ENCODE measurements around the gene RNLS. TPM values are rescaled to one million over a fixed set of nuclear protein-coding genes. Genes with fewer than 3 reads are reported as not detected.
"Not testable (repeated sequence)": the region's sequence is repeated elsewhere in the genome, so short reads cannot be mapped to it uniquely, and the experiment has no call there.

The RNLS gene
- total RNA-seq, 2 experiments from 2014 or later, result 4.0 to 4.4 TPM

DNA sequence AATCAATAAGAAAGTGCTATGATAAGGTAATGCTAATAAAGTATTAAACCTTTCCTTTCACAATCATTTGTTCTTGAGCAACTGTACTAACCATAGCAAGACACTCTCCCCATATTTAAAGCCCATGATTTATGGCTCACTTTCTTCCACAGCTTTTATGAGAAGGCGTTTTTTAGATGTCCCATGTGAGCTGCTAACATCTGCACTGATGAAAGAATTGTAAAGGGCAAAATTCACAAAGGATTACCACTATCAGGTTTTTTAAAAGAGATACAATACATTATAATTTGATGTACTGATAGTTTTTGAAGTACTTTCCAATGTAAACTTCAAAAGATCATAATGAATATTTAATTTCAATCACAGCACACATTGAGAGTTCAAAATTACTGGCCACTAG, 75.7 kb downstream of the RNLS start:
- H3K4me3 Mint-ChIP-seq, result no peak overlapping the region
- no peak overlapping the region for H3K27ac Mint-ChIP-seq
- no peaks in the 10 kb centered on the region for H3K36me3 Mint-ChIP-seq (ENCODE audit: low read depth)
- no peaks in the 10 kb centered on the region for H3K9me3 Mint-ChIP-seq
- DNase-seq, result no peak
- H3K27me3 Mint-ChIP-seq (ENCODE audit: low read depth), result peaks cover 1% of the 10 kb centered on the region
- CTCF ChIA-PET, result interaction anchor here (0.6 to 0.8 kb wide), 2 partner anchors 44 to 648 kb away, joined by 3 to 4 read pairs; no protein-coding TSS in a partner anchor
- intact Hi-C loops (cut with micrococcal nuclease), result no loop called here
- no peaks in the 10 kb centered on the region for H3K4me1 Mint-ChIP-seq (ENCODE audit: low read depth)

DNA sequence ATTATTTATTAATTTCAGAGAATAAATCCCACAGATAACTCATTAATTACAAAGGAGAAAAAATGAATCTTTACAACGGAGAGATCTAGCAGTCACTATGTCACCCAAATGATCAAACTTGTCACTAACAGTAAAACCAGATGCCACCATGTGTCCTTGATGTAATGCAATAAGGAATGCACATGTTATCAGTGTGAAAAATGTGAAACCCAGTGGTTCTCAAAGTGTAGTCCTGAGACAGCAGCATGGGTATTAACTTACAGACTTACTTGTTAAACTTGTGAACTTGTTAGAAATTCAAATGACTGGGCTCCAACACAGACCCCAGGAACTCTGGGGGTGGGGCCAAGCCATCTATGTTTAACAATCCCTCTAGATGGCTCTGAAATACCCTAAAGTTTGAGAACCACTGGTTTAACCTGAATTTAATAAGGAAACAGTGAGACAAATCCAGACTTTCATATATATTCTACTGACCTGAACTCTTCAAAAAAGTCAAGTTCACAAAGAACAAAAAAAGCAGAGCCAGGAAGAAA, 77.4 kb downstream of the RNLS start:
- CTCF ChIA-PET, result no interaction called here

GRCh38 chr10:88505265-88505664, 77.9 kb downstream of the RNLS start:
- intact Hi-C loops (cut with micrococcal nuclease), result no loop called here
- Mint-ChIP-seq H3K4me3 (no peak overlapping the region), H3K27ac (no peak overlapping the region), H3K4me1 (ENCODE audit: low read depth) (no peaks in the 10 kb centered on the region), H3K27me3 (ENCODE audit: low read depth) (peaks cover 1% of the 10 kb centered on the region), H3K36me3 (ENCODE audit: low read depth) (no peaks in the 10 kb centered on the region), H3K9me3 (no peaks in the 10 kb centered on the region)
- CTCF ChIA-PET, result no interaction called here
- no peak for DNase-seq

More for the DNA sequence above, 77.4 kb downstream of the RNLS start:
- no peak overlapping the region for H3K4me3 Mint-ChIP-seq
- no peaks in the 10 kb centered on the region for H3K4me1 Mint-ChIP-seq (ENCODE audit: low read depth)
- H3K9me3 Mint-ChIP-seq, result no peaks in the 10 kb centered on the region
- H3K27me3 Mint-ChIP-seq (ENCODE audit: low read depth), result peaks cover 1% of the 10 kb centered on the region
- no peak for DNase-seq
- intact Hi-C loops (cut with micrococcal nuclease), result no loop called here
- H3K36me3 Mint-ChIP-seq (ENCODE audit: low read depth), result no peaks in the 10 kb centered on the region
- H3K27ac Mint-ChIP-seq, result no peak overlapping the region

DNA sequence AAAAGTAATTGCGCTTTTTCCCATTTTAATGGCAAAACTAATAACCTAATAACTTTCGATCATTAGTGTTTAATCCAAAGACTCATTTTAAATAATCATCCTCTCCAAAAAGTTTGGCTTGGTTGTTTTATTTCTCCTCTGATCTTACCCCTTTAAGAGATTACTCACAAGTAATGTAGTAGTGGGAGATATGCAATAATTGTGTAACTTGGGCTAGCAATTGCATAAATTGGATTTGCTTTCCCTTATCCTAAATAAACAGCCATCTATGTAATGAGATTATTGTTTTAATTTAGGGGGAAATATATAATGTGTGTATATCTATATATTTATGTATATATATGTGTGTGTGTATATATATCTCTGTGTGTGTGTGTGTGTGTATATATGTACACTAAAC, 82.5 kb downstream of the RNLS start:
- H3K36me3 Mint-ChIP-seq (ENCODE audit: low read depth), result no peaks in the 10 kb centered on the region
- no peak overlapping the region for H3K27ac Mint-ChIP-seq
- intact Hi-C loops (cut with micrococcal nuclease), result no loop called here
- H3K27me3 Mint-ChIP-seq (ENCODE audit: low read depth), result peaks cover 1% of the 10 kb centered on the region
- H3K9me3 Mint-ChIP-seq, result no peaks in the 10 kb centered on the region
- no peak overlapping the region for H3K4me3 Mint-ChIP-seq
- H3K4me1 Mint-ChIP-seq (ENCODE audit: low read depth), result peaks cover 6% of the 10 kb centered on the region
- CTCF ChIA-PET, result no interaction called here
- no peak for DNase-seq

DNA sequence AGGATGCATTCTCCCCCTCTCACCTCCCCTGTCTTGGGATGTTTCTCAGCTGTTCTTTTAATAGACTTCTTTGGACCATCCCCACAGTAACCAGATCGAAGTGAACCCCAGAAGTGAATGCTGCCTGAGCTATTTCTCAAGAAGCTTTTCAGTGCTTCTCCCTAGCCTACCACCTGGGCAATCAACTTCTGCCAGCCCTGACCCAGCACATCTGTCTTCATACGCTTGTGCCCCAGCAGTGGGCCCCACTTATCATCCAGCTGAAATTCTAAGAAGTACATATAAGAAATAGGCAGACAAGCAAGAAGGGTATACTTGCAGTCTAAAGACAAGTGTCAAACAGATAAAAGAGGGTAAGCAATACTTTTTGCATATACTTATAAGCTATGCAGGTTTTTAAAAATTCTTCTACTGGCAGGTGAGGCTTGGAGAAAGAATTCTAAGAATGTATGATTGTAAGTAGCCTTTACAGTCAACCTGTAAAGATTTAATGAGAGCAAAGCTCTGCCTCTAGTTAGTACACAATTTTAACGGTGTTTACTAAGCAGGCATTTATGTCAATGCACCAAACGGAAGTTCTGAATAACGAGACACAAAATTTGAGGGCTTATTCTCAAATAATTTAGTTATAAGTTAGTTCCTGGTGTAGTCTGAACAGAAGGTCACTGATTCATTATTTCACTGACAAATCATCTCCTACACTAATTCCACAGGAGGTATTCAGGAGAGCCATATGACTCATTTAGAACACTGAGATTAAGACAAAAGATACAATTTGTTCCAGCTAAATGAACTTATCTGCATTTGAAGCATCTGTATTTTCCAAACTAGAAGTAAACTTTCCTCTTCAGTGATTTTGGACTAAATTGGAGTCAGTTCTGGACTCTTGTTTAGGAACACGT, 83.3 kb downstream of the RNLS start:
- intact Hi-C loops (cut with micrococcal nuclease), result loop anchor here (2.0 kb wide), 1 partner anchor 19 kb away; no protein-coding TSS in a partner anchor
- H3K4me3 Mint-ChIP-seq, result no peak overlapping the region
- H3K27me3 Mint-ChIP-seq (ENCODE audit: low read depth), result peaks cover 1% of the 10 kb centered on the region
- H3K4me1 Mint-ChIP-seq (ENCODE audit: low read depth), result peaks cover 6% of the 10 kb centered on the region
- CTCF ChIA-PET, result interaction anchor here (0.6 kb wide), 1 partner anchor 67 kb away, joined by 3 read pairs; no protein-coding TSS in a partner anchor
- DNase-seq, result no peak
- H3K36me3 Mint-ChIP-seq (ENCODE audit: low read depth), result no peaks in the 10 kb centered on the region
- no peaks in the 10 kb centered on the region for H3K9me3 Mint-ChIP-seq
- H3K27ac Mint-ChIP-seq, result no peak overlapping the region

DNA sequence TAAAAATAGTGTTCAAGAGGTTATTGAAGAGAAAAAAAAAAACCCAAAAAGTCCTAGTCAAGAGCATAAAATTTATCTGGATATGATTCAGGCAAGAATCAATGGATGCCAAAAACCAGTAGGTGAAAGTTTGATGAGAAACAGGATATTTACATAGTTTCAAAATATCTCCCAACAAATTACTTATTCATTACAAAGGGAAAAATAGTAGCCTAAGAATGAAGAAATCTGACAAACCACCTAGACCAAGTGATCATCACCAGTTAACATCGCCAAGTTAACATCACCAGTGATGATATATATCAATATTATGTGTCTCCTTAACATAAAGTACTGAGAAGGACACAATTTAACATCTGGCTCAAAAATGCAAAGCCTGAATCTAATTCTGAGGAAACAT, 85.2 kb downstream of the RNLS start:
- no peaks in the 10 kb centered on the region for H3K9me3 Mint-ChIP-seq
- CTCF ChIA-PET, result no interaction called here
- DNase-seq, result no peak
- no peak overlapping the region for H3K4me3 Mint-ChIP-seq
- no peak overlapping the region for H3K27ac Mint-ChIP-seq
- H3K36me3 Mint-ChIP-seq (ENCODE audit: low read depth), result no peaks in the 10 kb centered on the region
- peaks cover 6% of the 10 kb centered on the region for H3K4me1 Mint-ChIP-seq (ENCODE audit: low read depth)
- intact Hi-C loops (cut with micrococcal nuclease), result loop anchor here (2.0 kb wide), 1 partner anchor 21 kb away; no protein-coding TSS in a partner anchor
- H3K27me3 Mint-ChIP-seq (ENCODE audit: low read depth), result no peaks in the 10 kb centered on the region

DNA sequence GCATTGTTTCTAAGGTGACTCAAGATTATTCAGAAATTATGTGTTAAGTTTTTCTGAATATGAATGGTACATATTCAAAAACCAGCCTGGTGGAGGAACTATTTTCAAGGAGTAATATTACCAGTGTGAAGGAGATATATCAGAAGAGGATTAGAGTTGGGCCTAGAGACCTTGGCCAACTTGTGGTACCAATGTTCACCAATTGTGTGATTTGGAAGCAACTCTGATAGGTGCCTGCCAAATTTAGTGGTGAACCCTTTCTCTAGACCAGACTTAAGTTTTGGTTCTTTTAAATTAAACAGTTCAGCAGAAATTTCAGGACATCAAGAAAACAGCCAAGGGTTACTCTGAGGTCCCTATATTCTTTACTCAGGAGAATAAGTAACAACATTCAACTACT, 88.6 kb downstream of the RNLS start:
- no peaks in the 10 kb centered on the region for H3K9me3 Mint-ChIP-seq
- H3K27me3 Mint-ChIP-seq (ENCODE audit: low read depth), result no peaks in the 10 kb centered on the region
- peaks cover 11% of the 10 kb centered on the region for H3K4me1 Mint-ChIP-seq (ENCODE audit: low read depth)
- no peak for DNase-seq
- no peak overlapping the region for H3K4me3 Mint-ChIP-seq
- H3K36me3 Mint-ChIP-seq (ENCODE audit: low read depth), result no peaks in the 10 kb centered on the region
- CTCF ChIA-PET, result no interaction called here
- no peak overlapping the region for H3K27ac Mint-ChIP-seq
- intact Hi-C loops (cut with micrococcal nuclease), result loop anchor here (5.0 kb wide), 1 partner anchor 47 kb away; no protein-coding TSS in a partner anchor

GRCh38 chr10:88493691-88494483, 89.2 kb downstream of the RNLS start:
- peaks cover 17% of the 10 kb centered on the region for H3K4me1 Mint-ChIP-seq (ENCODE audit: low read depth)
- H3K9me3 Mint-ChIP-seq, result no peaks in the 10 kb centered on the region
- H3K4me3 Mint-ChIP-seq, result no peak overlapping the region
- H3K27ac Mint-ChIP-seq, result no peak overlapping the region
- CTCF ChIA-PET, result no interaction called here
- H3K27me3 Mint-ChIP-seq (ENCODE audit: low read depth), result no peaks in the 10 kb centered on the region
- intact Hi-C loops (cut with micrococcal nuclease), result loop anchor here (5.0 kb wide), 1 partner anchor 47 kb away; no protein-coding TSS in a partner anchor
- H3K36me3 Mint-ChIP-seq (ENCODE audit: low read depth), result no peaks in the 10 kb centered on the region
- DNase-seq, result no peak

DNA sequence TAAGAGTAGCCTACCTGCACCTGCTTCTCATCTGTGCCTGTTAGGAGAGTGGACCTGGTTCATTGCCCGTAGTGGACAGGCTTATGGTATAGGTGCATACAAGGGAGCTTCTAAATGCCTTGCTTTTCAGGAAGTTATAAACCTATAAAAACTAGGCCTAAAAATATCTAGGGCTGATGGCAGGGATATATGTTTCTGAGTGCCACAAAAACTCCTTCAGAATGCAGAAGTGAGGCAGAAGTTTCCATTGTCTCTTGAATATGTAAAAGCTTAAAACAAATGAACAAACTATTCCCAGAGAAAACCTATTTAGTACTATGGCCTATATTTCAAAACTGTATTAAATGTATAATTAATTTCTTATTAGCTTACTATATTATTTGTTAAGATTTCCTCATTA, 91.8 kb downstream of the RNLS start:
- Mint-ChIP-seq H3K4me3 (no peak overlapping the region), H3K4me1 (ENCODE audit: low read depth) (peaks cover 12% of the 10 kb centered on the region), H3K36me3 (ENCODE audit: low read depth) (no peaks in the 10 kb centered on the region), H3K27ac (no peak overlapping the region), H3K27me3 (ENCODE audit: low read depth) (no peaks in the 10 kb centered on the region), H3K9me3 (no peaks in the 10 kb centered on the region)
- CTCF ChIA-PET, result no interaction called here
- intact Hi-C loops (cut with micrococcal nuclease), result loop anchor here (5.0 kb wide), 1 partner anchor 44 kb away; no protein-coding TSS in a partner anchor
- no peak for DNase-seq

- no peak overlapping the region for H3K4me3 Mint-ChIP-seq
- H3K27ac Mint-ChIP-seq, result no peak overlapping the region
- no peaks in the 10 kb centered on the region for H3K27me3 Mint-ChIP-seq (ENCODE audit: low read depth)
- H3K9me3 Mint-ChIP-seq, result no peaks in the 10 kb centered on the region
- peaks cover 12% of the 10 kb centered on the region for H3K4me1 Mint-ChIP-seq (ENCODE audit: low read depth)
- CTCF ChIA-PET, result interaction anchor here (0.5 kb wide), 1 partner anchor 382 kb away, joined by 7 read pairs; no protein-coding TSS in a partner anchor
- intact Hi-C loops (cut with micrococcal nuclease), result loop anchor here (5.0 kb wide), 1 partner anchor 43 kb away; no protein-coding TSS in a partner anchor
- peak; percentile 7 for DNase-seq
- no peaks in the 10 kb centered on the region for H3K36me3 Mint-ChIP-seq (ENCODE audit: low read depth)
Measured at GRCh38 chr10:88490231-88490980, 92.7 kb downstream of the RNLS start.

- CTCF ChIA-PET, result no interaction called here
- Mint-ChIP-seq H3K4me1 (ENCODE audit: low read depth) (peaks cover 12% of the 10 kb centered on the region), H3K36me3 (ENCODE audit: low read depth) (no peaks in the 10 kb centered on the region), H3K9me3 (no peaks in the 10 kb centered on the region), H3K4me3 (no peak overlapping the region), H3K27me3 (ENCODE audit: low read depth) (no peaks in the 10 kb centered on the region), H3K27ac (no peak overlapping the region)
- DNase-seq, result no peak
- intact Hi-C loops (cut with micrococcal nuclease), result no loop called here
Measured at GRCh38 chr10:88489107-88489506, 94.0 kb downstream of the RNLS start.

GRCh38 chr10:88486816-88487215, 96.3 kb downstream of the RNLS start:
- intact Hi-C loops (cut with micrococcal nuclease); H3K36me3 Mint-ChIP-seq (ENCODE audit: low read depth); H3K4me3 Mint-ChIP-seq; H3K27me3 Mint-ChIP-seq (ENCODE audit: low read depth); H3K9me3 Mint-ChIP-seq; CTCF ChIA-PET; H3K27ac Mint-ChIP-seq; DNase-seq: not testable (repeated sequence)
- H3K4me1 Mint-ChIP-seq (ENCODE audit: low read depth), result peaks cover 12% of the 10 kb centered on the region
